ENCODE results near the gene NEMP1.

DNA sequence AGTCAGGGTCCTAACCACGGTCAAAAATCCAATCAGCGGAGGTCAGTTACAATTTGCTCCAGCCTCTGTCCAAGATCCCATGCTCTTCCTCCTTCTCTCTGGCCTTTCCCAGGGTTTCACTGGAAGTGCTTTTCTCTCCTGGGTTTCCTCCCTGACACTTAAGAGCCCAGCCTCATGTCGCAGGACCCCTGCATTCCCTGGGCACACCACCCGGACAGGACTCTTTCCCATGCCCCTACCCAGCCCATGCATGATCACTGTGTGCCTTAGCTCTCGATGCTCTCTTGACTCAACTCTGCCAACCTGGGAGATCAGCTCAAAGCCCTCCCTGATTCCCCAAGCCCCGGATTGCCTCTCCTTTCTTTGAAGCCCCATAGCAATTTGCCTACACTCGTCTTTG lies 46.8 kb downstream of the NEMP1 start:
- TF ChIP-seq, protein P1, sequence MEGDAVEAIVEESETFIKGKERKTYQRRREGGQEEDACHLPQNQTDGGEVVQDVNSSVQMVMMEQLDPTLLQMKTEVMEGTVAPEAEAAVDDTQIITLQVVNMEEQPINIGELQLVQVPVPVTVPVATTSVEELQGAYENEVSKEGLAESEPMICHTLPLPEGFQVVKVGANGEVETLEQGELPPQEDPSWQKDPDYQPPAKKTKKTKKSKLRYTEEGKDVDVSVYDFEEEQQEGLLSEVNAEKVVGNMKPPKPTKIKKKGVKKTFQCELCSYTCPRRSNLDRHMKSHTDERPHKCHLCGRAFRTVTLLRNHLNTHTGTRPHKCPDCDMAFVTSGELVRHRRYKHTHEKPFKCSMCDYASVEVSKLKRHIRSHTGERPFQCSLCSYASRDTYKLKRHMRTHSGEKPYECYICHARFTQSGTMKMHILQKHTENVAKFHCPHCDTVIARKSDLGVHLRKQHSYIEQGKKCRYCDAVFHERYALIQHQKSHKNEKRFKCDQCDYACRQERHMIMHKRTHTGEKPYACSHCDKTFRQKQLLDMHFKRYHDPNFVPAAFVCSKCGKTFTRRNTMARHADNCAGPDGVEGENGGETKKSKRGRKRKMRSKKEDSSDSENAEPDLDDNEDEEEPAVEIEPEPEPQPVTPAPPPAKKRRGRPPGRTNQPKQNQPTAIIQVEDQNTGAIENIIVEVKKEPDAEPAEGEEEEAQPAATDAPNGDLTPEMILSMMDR (IDR thresholded peaks at IDR 0.05), result no peak
- TF ChIP-seq POLR2A (IDR thresholded peaks at IDR 0.05), result no peak

Measured in testis (tissue), 2 donors.